CD14-positive monocyte (primary cell): ENCODE measurements around the gene ZDHHC7. TPM values are rescaled to one million over a fixed set of nuclear protein-coding genes. Genes with fewer than 3 reads are reported as not detected.

Experiments
- DNase-seq, 3 donors: peaks; one replicate each; pipeline ENCODE4 v3.0.0-alpha.2; 2011 to 2022
- H2AFZ ChIP-seq: 2 replicates; pipeline ENCODE4 v1.6.0; 2012; ENCODE audit warnings: mild to moderate bottlenecking, low read depth, low read length, inconsistent platforms; ENCODE audit not compliant: insufficient read depth, poor library complexity, severe bottlenecking
- H3K27ac ChIP-seq, 2 donors: 1 replicate in 1 of 2; 2 replicates in 1 of 2; pipeline ENCODE4 v1.5.1; 2012 to 2013; ENCODE audit warnings: low read length in 2 of 2, control low read depth in 1 of 2, inconsistent platforms in 1 of 2, low read depth in 1 of 2, mild to moderate bottlenecking in 1 of 2
- H3K27me3 ChIP-seq, 2 donors: one replicate each; pipeline versions ENCODE4 v1.6.0 to v1.6.1; 2011 to 2013; ENCODE audit warnings: low read length in 2 of 2; ENCODE audit not compliant: control insufficient read depth in 2 of 2, insufficient read depth in 2 of 2
- H3K36me3 ChIP-seq, 2 donors: replicated peaks in 1 of 2; 1 replicate in 1 of 2; 2 replicates in 1 of 2; pipeline versions ENCODE4 v1.5.1 to v1.6.1; 2012 to 2013; ENCODE audit warnings: low read length in 2 of 2, control low read depth in 1 of 2, inconsistent platforms in 1 of 2, mild to moderate bottlenecking in 1 of 2; ENCODE audit not compliant: insufficient read depth in 2 of 2, control insufficient read depth in 1 of 2
- H3K4me1 ChIP-seq, 2 donors: 1 replicate in 1 of 2; 2 replicates in 1 of 2; pipeline versions ENCODE4 v1.5.1 to v1.6.1; 2012 to 2013; ENCODE audit warnings: low read length in 2 of 2, control low read depth in 1 of 2, inconsistent platforms in 1 of 2, mild to moderate bottlenecking in 1 of 2, moderate library complexity in 1 of 2; ENCODE audit not compliant: insufficient read depth in 2 of 2, control insufficient read depth in 1 of 2
- H3K4me2 ChIP-seq: replicated peaks from 2 replicates; pipeline ENCODE3; 2012; ENCODE audit warnings: low read length, moderate library complexity, mild to moderate bottlenecking; ENCODE audit not compliant: poor library complexity, severe bottlenecking; ENCODE audit errors: extremely low read depth
- H3K4me3 ChIP-seq, 3 experiments: fragments of 200-600 bp in 1 of 3; sonication (generic) in 1 of 3; replicated peaks in 1 of 3; 1 replicate in 2 of 3; 2 replicates in 1 of 3; pipeline ENCODE4 v1.5.1; 2011 to 2013; ENCODE audit warnings: low read length in 3 of 3, mild to moderate bottlenecking in 3 of 3, control low read depth in 2 of 3, low read depth in 2 of 3, inconsistent platforms in 1 of 3, moderate library complexity in 1 of 3
- H3K79me2 ChIP-seq: 2 replicates; pipeline ENCODE4 v1.6.0; 2012; ENCODE audit warnings: mild to moderate bottlenecking, control low read depth, inconsistent platforms, low read length, moderate library complexity; ENCODE audit not compliant: insufficient read depth
- H3K9ac ChIP-seq: 2 replicates; pipeline ENCODE4 v1.6.0; 2017; ENCODE audit warnings: low read length, mild to moderate bottlenecking; ENCODE audit not compliant: insufficient read depth, poor library complexity, severe bottlenecking
- H3K9me3 ChIP-seq, 2 donors: replicated peaks in 1 of 2; 1 replicate in 1 of 2; 2 replicates in 1 of 2; pipeline versions ENCODE4 v1.5.1 to v1.6.1; 2012 to 2013; ENCODE audit warnings: low read length in 2 of 2, control low read depth in 1 of 2; ENCODE audit not compliant: control insufficient read depth in 1 of 2, insufficient read depth in 1 of 2
- H4K20me1 ChIP-seq: 2 replicates; pipeline ENCODE4 v1.6.0; 2012; ENCODE audit warnings: mild to moderate bottlenecking, low read length, control low read depth, moderate library complexity; ENCODE audit not compliant: insufficient read depth
- H3K27ac Mint-ChIP-seq, 7 donors: one replicate each; pipeline ENCODE4 v1.8.0; 2020; ENCODE audit warnings: mild to moderate bottlenecking in 7 of 7, mixed read lengths in 7 of 7, moderate library complexity in 6 of 7, inconsistent platforms in 2 of 7
- H3K27me3 Mint-ChIP-seq, 3 donors: one replicate each; pipeline ENCODE4 v1.8.0; 2021 to 2022; ENCODE audit warnings: low read depth in 3 of 3, mild to moderate bottlenecking in 3 of 3, mixed read lengths in 3 of 3, moderate library complexity in 3 of 3, inconsistent platforms in 1 of 3
- H3K36me3 Mint-ChIP-seq, 2 donors: one replicate each; pipeline ENCODE4 v1.8.0; 2020; ENCODE audit warnings: mixed read lengths in 2 of 2, inconsistent platforms in 1 of 2, mild to moderate bottlenecking in 1 of 2
- H3K4me1 Mint-ChIP-seq: one replicate; pipeline ENCODE4 v1.8.0; 2020; ENCODE audit warnings: mild to moderate bottlenecking, mixed read lengths
- H3K4me3 Mint-ChIP-seq, 2 donors: one replicate each; pipeline ENCODE4 v1.8.0; 2020; ENCODE audit warnings: mild to moderate bottlenecking in 2 of 2, mixed read lengths in 2 of 2, moderate library complexity in 1 of 2
- H3K9me3 Mint-ChIP-seq, 7 donors: one replicate each; pipeline ENCODE4 v1.8.0; 2020 to 2022; ENCODE audit warnings: mixed read lengths in 7 of 7, mild to moderate bottlenecking in 6 of 7, moderate library complexity in 6 of 7, inconsistent platforms in 2 of 7
- WGBS: methylation state at CpG from one replicate; pipeline ENCODE4 v1.1.5; 2013; ENCODE audit warnings: missing lambda C conversion rate; ENCODE audit not compliant: insufficient coverage; 5-methylcytosine and 5-hydroxymethylcytosine counted together
- intact Hi-C, 2 donors: fragments of 100-400 bp; cut with micrococcal nuclease; formaldehyde crosslinking; loops; one replicate each; pipeline versions ENCODE4 v1.15.0 to v1.15.1; 2023
- polyA plus RNA-seq, 3 donors: library from polyadenylated mRNA; depleted of rRNA in 1 of 3; unstranded in 2 of 3; stranded (reverse) in 1 of 3; fragments of 300-500 nt in 2 of 3; fragments of >200 nt in 1 of 3; fragmentation: Illumina TruSeq in 2 of 3; gene quantifications; 1 replicate in 2 of 3; 2 replicates in 1 of 3; pipeline ENCODE4 v1.2.3, GENCODE V29; 2012 to 2021
- TF ChIP-seq, protein P1 (sequence below): fragments of 200-600 bp; IDR thresholded peaks from one replicate; pipeline ENCODE4 v1.8.0; 2022; ENCODE audit warnings: antibody characterized with exemption, mild to moderate bottlenecking

The ZDHHC7 gene
- polyA plus RNA-seq, 3 donors, result 99.7 to 189 (median 129) TPM

DNA sequence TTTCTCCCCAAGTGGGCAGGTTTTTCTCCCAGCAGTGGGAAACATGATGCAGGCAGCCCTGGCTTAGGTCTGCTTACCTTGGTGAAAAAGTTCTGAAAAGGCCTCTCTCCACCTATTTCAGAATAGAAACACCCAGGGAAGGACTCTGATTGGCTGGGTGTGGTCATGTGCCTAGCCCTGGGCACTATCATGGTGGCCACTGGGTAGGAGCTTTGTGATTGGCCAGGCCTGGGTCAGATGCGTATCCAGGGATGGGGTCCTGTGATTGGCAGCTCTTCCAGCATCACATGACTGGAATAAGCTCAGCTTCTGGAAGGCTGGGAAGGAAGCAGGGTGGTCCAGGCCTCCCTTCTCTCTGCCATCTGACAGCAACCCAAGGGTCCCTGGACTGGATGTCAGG lies 53.5 kb downstream of the ZDHHC7 start:
- H3K27me3 Mint-ChIP-seq, result peaks cover 3 to 13% (median 11%) of the 10 kb centered on the region in 3 donors
- TF ChIP-seq, protein P1, sequence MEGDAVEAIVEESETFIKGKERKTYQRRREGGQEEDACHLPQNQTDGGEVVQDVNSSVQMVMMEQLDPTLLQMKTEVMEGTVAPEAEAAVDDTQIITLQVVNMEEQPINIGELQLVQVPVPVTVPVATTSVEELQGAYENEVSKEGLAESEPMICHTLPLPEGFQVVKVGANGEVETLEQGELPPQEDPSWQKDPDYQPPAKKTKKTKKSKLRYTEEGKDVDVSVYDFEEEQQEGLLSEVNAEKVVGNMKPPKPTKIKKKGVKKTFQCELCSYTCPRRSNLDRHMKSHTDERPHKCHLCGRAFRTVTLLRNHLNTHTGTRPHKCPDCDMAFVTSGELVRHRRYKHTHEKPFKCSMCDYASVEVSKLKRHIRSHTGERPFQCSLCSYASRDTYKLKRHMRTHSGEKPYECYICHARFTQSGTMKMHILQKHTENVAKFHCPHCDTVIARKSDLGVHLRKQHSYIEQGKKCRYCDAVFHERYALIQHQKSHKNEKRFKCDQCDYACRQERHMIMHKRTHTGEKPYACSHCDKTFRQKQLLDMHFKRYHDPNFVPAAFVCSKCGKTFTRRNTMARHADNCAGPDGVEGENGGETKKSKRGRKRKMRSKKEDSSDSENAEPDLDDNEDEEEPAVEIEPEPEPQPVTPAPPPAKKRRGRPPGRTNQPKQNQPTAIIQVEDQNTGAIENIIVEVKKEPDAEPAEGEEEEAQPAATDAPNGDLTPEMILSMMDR, result no peak
- Histone ChIP-seq H3K9ac (no peak overlapping the region), H3K27ac (no peak overlapping the region), H4K20me1 (no peaks in the 10 kb centered on the region), H3K4me1 (peaks cover 9 to 10% of the 10 kb centered on the region in 2 donors), H3K27me3 (no peaks in the 10 kb centered on the region), H3K79me2 (no peaks in the 10 kb centered on the region), H3K4me3 (no peak overlapping the region), H3K36me3 (no peaks in the 10 kb centered on the region), H3K9me3 (no peaks in the 10 kb centered on the region), H2AFZ (no peak overlapping the region), H3K4me2 (no peak overlapping the region)
- 100% methylated on average over 1 of the region's 1 CpG for WGBS
- H3K4me1 Mint-ChIP-seq, result peaks cover 15% of the 10 kb centered on the region
- no peaks in the 10 kb centered on the region for H3K9me3 Mint-ChIP-seq
- H3K36me3 Mint-ChIP-seq, result no peaks in the 10 kb centered on the region
- no peak overlapping the region for H3K27ac Mint-ChIP-seq
- intact Hi-C loops, result no loop called here
- no peak overlapping the region for H3K4me3 Mint-ChIP-seq
- no peak for DNase-seq

DNA sequence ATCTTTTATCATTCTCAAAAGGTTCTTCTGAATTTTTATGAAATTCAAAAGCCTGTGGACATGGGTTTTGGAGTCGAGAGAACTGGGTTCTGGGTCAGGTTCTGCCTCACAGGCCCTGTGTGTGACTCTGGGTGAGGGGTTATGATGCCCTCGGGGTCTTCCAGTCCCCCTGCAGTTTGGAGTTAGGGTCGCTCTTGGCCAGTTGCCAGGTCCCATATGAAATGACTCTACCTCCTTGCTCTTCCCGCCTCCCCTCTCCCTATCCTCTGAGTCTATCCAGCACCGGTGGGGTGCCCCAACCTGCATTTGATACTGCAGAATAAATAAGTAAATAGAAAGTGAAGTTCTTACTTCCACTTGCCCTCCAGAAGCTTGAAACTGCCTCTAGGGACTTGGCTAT lies 54.1 kb downstream of the ZDHHC7 start:
- Histone ChIP-seq H3K4me2 (no peak overlapping the region), H3K9me3 (no peaks in the 10 kb centered on the region), H2AFZ (no peak overlapping the region), H3K4me1 (peaks cover 15 to 16% of the 10 kb centered on the region in 2 donors), H3K4me3 (no peak overlapping the region), H3K27me3 (no peaks in the 10 kb centered on the region), H4K20me1 (no peaks in the 10 kb centered on the region), H3K36me3 (no peaks in the 10 kb centered on the region), H3K27ac (no peak overlapping the region), H3K9ac (no peak overlapping the region), H3K79me2 (no peaks in the 10 kb centered on the region)
- intact Hi-C loops, result no loop called here
- no peaks in the 10 kb centered on the region for H3K9me3 Mint-ChIP-seq
- peaks cover 21% of the 10 kb centered on the region for H3K4me1 Mint-ChIP-seq
- H3K27ac Mint-ChIP-seq, result no peak overlapping the region
- TF ChIP-seq, protein P1, result no peak
- peaks cover 3 to 11% (median 11%) of the 10 kb centered on the region in 3 donors for H3K27me3 Mint-ChIP-seq
- no peak for DNase-seq
- H3K36me3 Mint-ChIP-seq, result no peaks in the 10 kb centered on the region
- H3K4me3 Mint-ChIP-seq, result no peak overlapping the region
- 100% methylated on average over 1 of the region's 5 CpGs for WGBS
